Astrocyte (in vitro differentiated cells and primary cell): ENCODE data around the gene FLII. TPM values are rescaled to one million over a fixed set of nuclear protein-coding genes. Genes with fewer than 3 reads are reported as not detected.
A peak's percentile ranks its signal among the peaks of the same experiment; 100 is the strongest.

Experiments used
- DNase-seq: peaks from one replicate; pipeline ENCODE4 v3.0.0-alpha.2; 2010; ENCODE audit warnings: low read depth
- FAIRE-seq: peaks from 2 replicates; lab custom pipeline; 2011; peaks lifted over from hg19 to GRCh38; lab: Jason Lieb, UNC
- H2AFZ ChIP-seq: 2 replicates; pipeline ENCODE4 v1.6.0; 2012; ENCODE audit warnings: low read depth, low read length, inconsistent platforms
- H3K27ac ChIP-seq: 2 replicates; pipeline ENCODE4 v1.5.1; 2011; ENCODE audit warnings: low read depth, low read length, inconsistent platforms
- H3K27me3 ChIP-seq: 2 replicates; pipeline ENCODE4 v1.6.0; 2011; ENCODE audit warnings: low read length, inconsistent platforms; ENCODE audit not compliant: insufficient read depth
- H3K36me3 ChIP-seq: 2 replicates; pipeline ENCODE4 v1.5.1; 2011; ENCODE audit warnings: low read length, inconsistent platforms; ENCODE audit not compliant: insufficient read depth
- H3K4me1 ChIP-seq: 2 replicates; pipeline ENCODE4 v1.5.1; 2011; ENCODE audit warnings: low read length, inconsistent platforms; ENCODE audit not compliant: insufficient read depth
- H3K4me2 ChIP-seq: 2 replicates; pipeline ENCODE4 v1.6.0; 2012; ENCODE audit warnings: low read length, inconsistent platforms
- H3K4me3 ChIP-seq: 2 replicates; pipeline ENCODE4 v1.5.1; 2011; ENCODE audit warnings: low read depth, mild to moderate bottlenecking, low read length, inconsistent platforms; ENCODE audit not compliant: insufficient read depth
- H3K79me2 ChIP-seq: 2 replicates; pipeline ENCODE4 v1.6.0; 2012; ENCODE audit warnings: mild to moderate bottlenecking, low read length, inconsistent platforms; ENCODE audit not compliant: insufficient read depth
- H3K9ac ChIP-seq: 2 replicates; pipeline ENCODE4 v1.6.0; 2012; ENCODE audit warnings: mild to moderate bottlenecking, low read length, inconsistent platforms
- H3K9me3 ChIP-seq: 2 replicates; pipeline ENCODE4 v1.5.1; 2012; ENCODE audit warnings: low read depth, mild to moderate bottlenecking, low read length, inconsistent platforms; ENCODE audit not compliant: insufficient read depth
- H4K20me1 ChIP-seq: 2 replicates; pipeline ENCODE4 v1.6.0; 2012; ENCODE audit warnings: low read length, inconsistent platforms; ENCODE audit not compliant: insufficient read depth
- H3K27ac Mint-ChIP-seq: one replicate; pipeline ENCODE4 v1.8.0; 2021; ENCODE audit warnings: mild to moderate bottlenecking, mixed read lengths; ENCODE audit not compliant: unreplicated experiment
- H3K27me3 Mint-ChIP-seq: one replicate; pipeline ENCODE4 v1.8.0; 2021; ENCODE audit warnings: low read depth, mixed read lengths; ENCODE audit not compliant: unreplicated experiment
- H3K36me3 Mint-ChIP-seq: one replicate; pipeline ENCODE4 v1.8.0; 2021; ENCODE audit warnings: low read depth, mixed read lengths; ENCODE audit not compliant: unreplicated experiment
- H3K4me1 Mint-ChIP-seq: one replicate; pipeline ENCODE4 v1.8.0; 2021; ENCODE audit warnings: low read depth, mixed read lengths; ENCODE audit not compliant: unreplicated experiment
- H3K4me3 Mint-ChIP-seq: one replicate; pipeline ENCODE4 v1.8.0; 2021; ENCODE audit warnings: mild to moderate bottlenecking, moderate library complexity, mixed read lengths; ENCODE audit not compliant: unreplicated experiment
- H3K9me3 Mint-ChIP-seq: one replicate; pipeline ENCODE4 v1.8.0; 2021; ENCODE audit warnings: mild to moderate bottlenecking, mixed read lengths; ENCODE audit not compliant: unreplicated experiment
- CTCF ChIP-seq: IDR thresholded peaks from 2 replicates; pipeline ENCODE4 v1.5.1; 2011; ENCODE audit warnings: low read depth, mild to moderate bottlenecking, inconsistent platforms, low read length, moderate library complexity; ENCODE audit not compliant: insufficient read depth
- EZH2 ChIP-seq: IDR thresholded peaks from 2 replicates; pipeline ENCODE4 v1.6.1; 2012; ENCODE audit warnings: mild to moderate bottlenecking, low read length, inconsistent platforms; ENCODE audit not compliant: insufficient read depth
- total RNA-seq: library from RNA; stranded (reverse); gene quantifications from 2 replicates; pipeline ENCODE4 v1.2.1, GENCODE V29; 2021

Gene FLII
- total RNA-seq, 1 donor from 2014 or later, result 257 TPM

DNA sequence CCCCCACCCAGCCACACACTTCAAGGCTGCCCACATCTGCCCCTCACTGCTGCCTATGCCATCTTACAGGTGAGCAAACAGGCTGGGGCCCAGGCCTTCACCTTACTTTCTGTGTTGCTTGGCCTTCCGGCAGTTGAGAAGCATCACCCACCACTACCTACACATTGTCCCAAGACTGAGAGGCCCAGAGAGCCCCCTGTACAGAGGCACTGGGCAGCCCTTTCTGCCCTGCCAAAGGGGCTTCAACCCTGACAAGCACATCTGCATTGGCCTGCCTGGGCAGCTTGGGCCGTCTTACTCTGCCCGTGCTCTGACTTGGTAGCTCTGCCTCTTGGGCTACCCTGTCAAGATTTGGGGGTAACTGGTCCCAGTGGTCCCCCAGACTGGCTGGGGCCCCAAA is 3.1 kb upstream of the FLII start:
- no peaks in the 10 kb centered on the region for H3K27me3 Mint-ChIP-seq
- H3K4me3 Mint-ChIP-seq, result peak overlapping the region; percentile 86
- Histone ChIP-seq H3K4me2 (peak overlapping the region; percentile 90), H4K20me1 (peaks cover 22% of the 10 kb centered on the region), H3K79me2 (peaks cover 41% of the 10 kb centered on the region), H3K4me1 (peaks cover 26% of the 10 kb centered on the region), H3K9me3 (no peaks in the 10 kb centered on the region), H3K27ac (peak overlapping the region; percentile 73), H2AFZ (no peak overlapping the region), H3K36me3 (peaks cover 4% of the 10 kb centered on the region), H3K9ac (peak overlapping the region; percentile 83), H3K27me3 (no peaks in the 10 kb centered on the region), H3K4me3 (peak overlapping the region; percentile 75)
- FAIRE-seq (no peak), DNase-seq (no peak)
- peak overlapping the region; percentile 69 for H3K27ac Mint-ChIP-seq
- no peak for TF ChIP-seq CTCF
- no peak for TF ChIP-seq EZH2
- peaks cover 8% of the 10 kb centered on the region for H3K36me3 Mint-ChIP-seq
- H3K4me1 Mint-ChIP-seq, result peaks cover 19% of the 10 kb centered on the region
- H3K9me3 Mint-ChIP-seq, result no peaks in the 10 kb centered on the region

GRCh38 chr17:18261146-18261515 is 2.6 kb upstream of the FLII start:
- H3K9me3 Mint-ChIP-seq, result no peaks in the 10 kb centered on the region
- FAIRE-seq (no peak), DNase-seq (peak; percentile 23)
- Histone ChIP-seq H3K36me3 (peaks cover 5% of the 10 kb centered on the region), H3K27me3 (no peaks in the 10 kb centered on the region), H3K79me2 (peaks cover 46% of the 10 kb centered on the region), H3K27ac (peak overlapping the region; percentile 73), H3K9ac (peak overlapping the region; percentile 83), H3K4me2 (peak overlapping the region; percentile 90), H2AFZ (peak overlapping the region; percentile 81), H4K20me1 (peaks cover 27% of the 10 kb centered on the region), H3K4me1 (peaks cover 26% of the 10 kb centered on the region), H3K9me3 (no peaks in the 10 kb centered on the region), H3K4me3 (peak overlapping the region; percentile 75)
- H3K4me3 Mint-ChIP-seq, result peak overlapping the region; percentile 86
- no peak for TF ChIP-seq CTCF
- TF ChIP-seq EZH2, result no peak
- H3K36me3 Mint-ChIP-seq, result peaks cover 8% of the 10 kb centered on the region
- peaks cover 19% of the 10 kb centered on the region for H3K4me1 Mint-ChIP-seq
- H3K27me3 Mint-ChIP-seq, result no peaks in the 10 kb centered on the region
- peak overlapping the region; percentile 58 for H3K27ac Mint-ChIP-seq

- Histone ChIP-seq H3K4me2 (peak within 1 kb of the TSS; percentile 90), H3K27me3 (no peaks in the 10 kb centered on the region), H2AFZ (peak within 1 kb of the TSS; percentile 81), H3K4me3 (peak within 1 kb of the TSS; percentile 75), H3K36me3 (peaks cover 11% of the 10 kb centered on the region), H4K20me1 (peaks cover 33% of the 10 kb centered on the region), H3K27ac (peak within 1 kb of the TSS; percentile 73), H3K79me2 (peaks cover 52% of the 10 kb centered on the region), H3K9me3 (no peaks in the 10 kb centered on the region), H3K4me1 (peaks cover 26% of the 10 kb centered on the region), H3K9ac (peak within 1 kb of the TSS; percentile 83)
- FAIRE-seq (no peak), DNase-seq (peak; percentile 86)
- Mint-ChIP-seq H3K4me3 (peak within 1 kb of the TSS; percentile 86), H3K27ac (peak within 1 kb of the TSS; percentile 81), H3K36me3 (peaks cover 6% of the 10 kb centered on the region), H3K27me3 (no peaks in the 10 kb centered on the region), H3K4me1 (peaks cover 21% of the 10 kb centered on the region), H3K9me3 (no peaks in the 10 kb centered on the region)
- no peak for TF ChIP-seq EZH2
- TF ChIP-seq CTCF, result no peak
Measured at GRCh38 chr17:18260332-18261145, 2.0 kb upstream of the FLII start, which contains the start of gene MIEF2. TSS of gene MIEF2 (plus strand) at chr17:18260662. CDS start at chr17:18262721, 2,059 bp downstream.
